PC-3 (cell line): ENCODE results near the gene NARS2. TPM values are rescaled to one million over a fixed set of nuclear protein-coding genes. Genes with fewer than 3 reads are reported as not detected.

Experiments used
- ATAC-seq: fragments of 200-7000 bp; cut with Tn5 transposase; 2 replicates; pipeline ENCODE4 v1.9.1; 2020; ENCODE audit warnings: mild to moderate bottlenecking, moderate library complexity
- BruUV-seq: library from RNA; stranded (reverse); fragments of 400-500 nt; replicated peaks from 2 replicates; lab custom pipeline; 2021; lab: Mats Ljungman, UMichigan
- CTCF ChIA-PET: fragments of 300-600 bp; sonication (Branson Sonifier 250); formaldehyde crosslinking; loops from one replicate; lab custom pipeline; 2022; ENCODE audit warnings: antibody characterized with exemption; lab: Charles Lee
- POLR2A ChIA-PET: fragments of 300-600 bp; sonication (Branson Sonifier 250); formaldehyde crosslinking; loops from one replicate; lab custom pipeline; 2022; ENCODE audit warnings: antibody characterized with exemption; ENCODE audit not compliant: unreplicated experiment; lab: Charles Lee
- DNase-seq: peaks from one replicate; pipeline ENCODE4 v3.0.0-alpha.2; 2015
- H2AFZ ChIP-seq: fragments of 300-600 bp; sonication (generic); 2 replicates; pipeline ENCODE4 v1.6.0; 2016; ENCODE audit warnings: antibody characterized with exemption, low read length
- H3F3A ChIP-seq: fragments of 300-600 bp; sonication (generic); one replicate; pipeline ENCODE4 v1.6.0; 2017; ENCODE audit warnings: antibody characterized with exemption, low read length, control low read depth, mild to moderate bottlenecking; ENCODE audit not compliant: unreplicated experiment
- H3K27ac ChIP-seq: fragments of 300-600 bp; sonication (generic); 2 replicates; pipeline ENCODE4 v1.5.1; 2016; ENCODE audit warnings: mild to moderate bottlenecking, low read length
- H3K27me3 ChIP-seq: fragments of 300-600 bp; sonication (generic); 2 replicates; pipeline ENCODE4 v1.6.1; 2016; ENCODE audit warnings: low read length, mixed read lengths
- H3K36me3 ChIP-seq: fragments of 300-600 bp; sonication (generic); 2 replicates; pipeline ENCODE4 v1.6.1; 2016; ENCODE audit warnings: low read depth, mixed run types, low read length, mixed read lengths
- H3K4me1 ChIP-seq: fragments of 300-600 bp; sonication (generic); 2 replicates; pipeline ENCODE4 v1.5.1; 2016; ENCODE audit warnings: low read length; ENCODE audit not compliant: insufficient read depth
- H3K4me2 ChIP-seq: fragments of 300-600 bp; sonication (generic); 2 replicates; pipeline ENCODE4 v1.6.0; 2016; ENCODE audit warnings: low read length
- H3K4me3 ChIP-seq: fragments of 300-600 bp; sonication (generic); 2 replicates; pipeline ENCODE4 v1.5.1; 2016; ENCODE audit warnings: mild to moderate bottlenecking, low read length, mixed read lengths
- H3K79me2 ChIP-seq: fragments of 300-600 bp; sonication (generic); 2 replicates; pipeline ENCODE4 v1.6.1; 2017; ENCODE audit warnings: low read length, mixed read lengths
- H3K9ac ChIP-seq: fragments of 300-600 bp; sonication (generic); 2 replicates; pipeline ENCODE4 v1.6.0; 2016; ENCODE audit warnings: mild to moderate bottlenecking, low read length
- H3K9me2 ChIP-seq: fragments of 300-600 bp; sonication (generic); replicated peaks from 2 replicates; pipeline ENCODE4 v1.6.1; 2016; ENCODE audit warnings: mixed run types, low read length, mixed read lengths
- H3K9me3 ChIP-seq: fragments of 300-600 bp; sonication (generic); 2 replicates; pipeline ENCODE4 v1.6.1; 2016; ENCODE audit warnings: low read length, mixed read lengths
- H4K20me1 ChIP-seq: fragments of 300-600 bp; sonication (generic); 2 replicates; pipeline ENCODE4 v1.6.1; 2016; ENCODE audit warnings: low read length, mixed read lengths
- CTCF ChIP-seq: fragments of 300-600 bp; sonication (generic); conservative IDR thresholded peaks from 2 replicates; pipeline ENCODE4 v1.5.1; 2017; ENCODE audit warnings: antibody characterized with exemption, low read depth, mild to moderate bottlenecking, low read length
- EZH2 ChIP-seq: fragments of 300-600 bp; sonication (generic); IDR thresholded peaks from one replicate; pipeline ENCODE4 v1.6.1; 2017; ENCODE audit warnings: antibody characterized with exemption, mild to moderate bottlenecking, low read length; ENCODE audit not compliant: unreplicated experiment
- EZH2phosphoT487 ChIP-seq: fragments of 300-600 bp; sonication (generic); IDR thresholded peaks from 2 replicates; pipeline ENCODE4 v1.6.1; 2018; ENCODE audit warnings: mild to moderate bottlenecking, antibody characterized with exemption, low read length, borderline replicate concordance
- intact Hi-C: fragments of 100-400 bp; cut with micrococcal nuclease; formaldehyde crosslinking; loops from 2 replicates; pipeline ENCODE4 v1.9.0; 2023
- total RNA-seq: library from RNA; depleted of rRNA; stranded (reverse); fragments of >200 nt; gene quantifications from 2 replicates; pipeline ENCODE4 v1.2.3, GENCODE V29; 2014

The NARS2 gene
- total RNA-seq, 1 experiment from 2014 or later: 33.5 TPM

- intact Hi-C loops: no loop called here
- ATAC-seq (no peak), DNase-seq (no peak)
- Histone ChIP-seq H3K4me3 (no peak overlapping the region), H3K27me3 (no peaks in the 10 kb centered on the region), H3K4me1 (peaks cover 4% of the 10 kb centered on the region; the same call in 1 of the 2 replicates), H3F3A (no peaks in the 10 kb centered on the region), H3K9me3 (no peaks in the 10 kb centered on the region), H3K9ac (no peak overlapping the region), H4K20me1 (no peaks in the 10 kb centered on the region), H3K36me3 (peaks cover 9% of the 10 kb centered on the region; the same call in 1 of the 2 replicates), H3K79me2 (no peaks in the 10 kb centered on the region), H3K27ac (no peak overlapping the region), H3K4me2 (no peak overlapping the region), H2AFZ (no peak overlapping the region), H3K9me2 (no peaks in the 10 kb centered on the region)
- no TSS peak for BruUV-seq
- ChIA-PET POLR2A (no interaction called here), CTCF (no interaction called here)
- TF ChIP-seq EZH2: no peak
- no peak for TF ChIP-seq EZH2phosphoT487
- no peak for TF ChIP-seq CTCF
Observed at GRCh38 chr11:78444726-78445125, 129.9 kb downstream of the NARS2 start.

DNA sequence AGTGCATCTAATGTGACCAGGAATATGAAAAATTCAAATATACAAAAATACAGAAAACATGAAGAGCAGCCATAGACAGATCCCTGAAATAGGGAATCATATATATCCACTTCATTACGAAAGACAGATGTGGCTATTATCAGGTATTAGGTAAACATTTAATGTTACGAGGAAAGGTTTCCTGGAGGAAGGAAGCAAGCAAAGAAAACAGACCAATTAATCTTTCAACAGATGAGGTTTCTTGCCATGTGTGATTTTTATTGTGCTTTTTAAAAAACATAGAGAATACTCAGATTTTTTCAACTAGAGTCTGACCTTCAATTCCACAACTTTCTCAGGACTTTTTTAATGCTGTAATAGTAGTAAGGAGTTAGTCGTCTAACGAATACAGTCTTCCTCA is 132.7 kb downstream of the NARS2 start:
- Histone ChIP-seq H2AFZ (no peak overlapping the region), H3K9me3 (no peaks in the 10 kb centered on the region), H3K4me3 (no peak overlapping the region), H3K4me2 (no peak overlapping the region), H3K9ac (no peak overlapping the region), H3K27me3 (no peaks in the 10 kb centered on the region), H3F3A (no peaks in the 10 kb centered on the region), H3K9me2 (no peaks in the 10 kb centered on the region), H3K79me2 (no peaks in the 10 kb centered on the region), H3K36me3 (peaks cover 9% of the 10 kb centered on the region; the same call in 1 of the 2 replicates), H3K4me1 (peaks cover 4% of the 10 kb centered on the region; the same call in 1 of the 2 replicates), H4K20me1 (no peaks in the 10 kb centered on the region), H3K27ac (no peak overlapping the region)
- BruUV-seq: no TSS peak
- intact Hi-C loops: no loop called here
- TF ChIP-seq EZH2phosphoT487 (no peak), CTCF (no peak), EZH2 (no peak)
- POLR2A ChIA-PET: no interaction called here
- CTCF ChIA-PET: no interaction called here
- ATAC-seq (no peak), DNase-seq (no peak)

GRCh38 chr11:78438298-78438975 is 136.2 kb downstream of the NARS2 start:
- intact Hi-C loops: no loop called here
- H3K9me2 ChIP-seq: no peaks in the 10 kb centered on the region
- ChIA-PET CTCF (no interaction called here), POLR2A (no interaction called here)
- no peaks in the 10 kb centered on the region for H4K20me1 ChIP-seq
- TF ChIP-seq EZH2 (no peak), CTCF (no peak), EZH2phosphoT487 (no peak)
- peaks cover 4% of the 10 kb centered on the region; the same call in 1 of the 2 replicates for H3K4me1 ChIP-seq
- ATAC-seq: no peak
- no peak overlapping the region for H3K27ac ChIP-seq
- no peak overlapping the region for H2AFZ ChIP-seq
- no peak for DNase-seq
- no peaks in the 10 kb centered on the region for H3K9me3 ChIP-seq
- peaks cover 6% of the 10 kb centered on the region; the same call in 1 of the 2 replicates for H3K36me3 ChIP-seq
- no peak overlapping the region for H3K4me2 ChIP-seq
- no peaks in the 10 kb centered on the region for H3K79me2 ChIP-seq
- no peak overlapping the region for H3K4me3 ChIP-seq
- no peak overlapping the region for H3K9ac ChIP-seq
- no peaks in the 10 kb centered on the region for H3F3A ChIP-seq
- no TSS peak for BruUV-seq
- no peaks in the 10 kb centered on the region for H3K27me3 ChIP-seq
